HG03039 (cell line): ENCODE measurements around the gene MAP10.

Source experiments
- ATAC-seq: cut with Tn5 transposase; IDR thresholded peaks from one replicate; pipeline ENCODE4 v1.9.1; 2021; ENCODE audit warnings: mild to moderate bottlenecking, moderate library complexity; ENCODE audit not compliant: unreplicated experiment

The MAP10 gene

DNA sequence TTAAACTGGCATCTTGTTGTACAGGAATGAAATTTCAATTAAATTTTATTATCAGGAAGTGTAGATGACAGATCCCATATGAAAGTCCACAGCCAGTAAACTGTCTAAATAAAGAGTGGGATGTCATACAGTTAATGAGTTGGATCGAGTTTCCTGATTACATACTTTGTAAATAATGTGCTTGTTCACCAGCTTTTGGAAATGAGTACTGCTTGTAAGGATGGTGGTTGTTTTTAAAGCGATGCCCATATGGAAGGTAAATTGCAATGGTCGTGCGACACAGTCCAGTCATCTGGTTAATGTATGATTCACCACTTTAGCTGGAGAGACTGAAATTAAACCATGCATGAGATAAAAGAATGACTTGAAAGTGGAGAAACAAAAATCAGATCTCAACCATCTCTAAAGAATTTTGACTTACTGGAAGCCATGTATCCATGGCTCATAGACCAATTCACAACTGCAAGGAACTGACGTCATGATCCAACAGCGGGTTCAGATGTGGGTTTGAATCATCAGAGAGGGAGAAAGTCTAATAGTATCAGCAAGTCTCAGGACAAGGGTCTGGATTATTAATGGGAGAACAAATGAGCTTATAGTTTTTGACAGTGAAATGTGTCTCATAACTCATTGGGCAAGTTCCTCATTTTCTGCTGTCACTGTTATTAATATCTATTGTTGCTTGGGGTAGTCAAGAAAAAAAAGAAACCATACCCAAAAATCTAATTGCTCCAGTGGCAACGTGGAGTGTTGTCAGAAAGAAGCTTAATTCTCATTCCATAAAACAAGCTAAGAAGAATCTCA, 49.0 kb downstream of the MAP10 start:
- no peak for ATAC-seq

DNA sequence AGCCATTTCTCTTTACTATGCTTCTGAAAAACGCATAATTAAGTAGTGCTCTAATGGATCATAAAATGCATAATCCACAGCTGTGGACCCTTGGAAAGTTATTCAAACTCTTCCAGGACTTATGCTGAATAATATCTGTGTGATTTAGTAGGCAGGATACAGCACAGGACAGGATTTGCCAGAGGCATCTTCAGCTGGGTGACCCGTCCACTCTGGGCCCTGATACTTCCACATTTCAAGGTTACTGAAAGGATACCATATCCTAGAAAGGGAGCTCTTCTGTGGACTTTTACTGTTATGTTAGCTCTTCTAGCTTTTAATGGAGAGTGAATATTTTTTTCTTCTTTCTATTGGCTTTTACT, 49.6 kb downstream of the MAP10 start:
- no peak for ATAC-seq

DNA sequence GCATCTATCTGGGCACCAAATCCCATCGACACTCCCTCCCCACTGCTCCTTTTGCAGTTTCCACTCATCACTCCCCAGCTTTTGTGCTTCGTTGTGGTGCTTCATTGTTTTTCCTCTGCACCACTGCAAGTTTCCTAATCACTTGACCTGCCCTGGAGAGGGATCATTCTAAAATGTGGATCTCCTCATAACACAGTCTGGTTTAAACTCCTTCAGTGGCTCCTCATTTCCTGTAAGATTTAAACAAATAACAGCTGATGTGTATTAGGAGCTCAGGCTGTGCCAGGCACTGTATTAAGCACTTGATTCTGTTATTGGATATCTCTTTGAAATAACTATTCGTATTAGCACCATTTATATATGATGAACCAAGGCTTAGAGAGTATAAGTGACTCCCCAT, 51.3 kb downstream of the MAP10 start:
- ATAC-seq, result no peak
